22Rv1 (cell line): ENCODE results near the gene DDN.

Source experiments
- CTCF ChIP-seq: fragments of 450-650 bp; IDR thresholded peaks from 2 replicates; pipeline ENCODE4 v1.5.1; 2017; ENCODE audit warnings: mild to moderate bottlenecking
- ZFX ChIP-seq: fragments of 450-650 bp; IDR thresholded peaks from 2 replicates; pipeline ENCODE4 v1.6.1; 2017; ENCODE audit warnings: antibody characterized with exemption, borderline replicate concordance

- TF ChIP-seq CTCF = no peak
- TF ChIP-seq ZFX = no peak
Measured at GRCh38 chr12:49032679-49033447, 33.7 kb upstream of the DDN start.
